Nephron (organoid): ENCODE results near the gene HINT2.

Source experiments
- H3K27ac Mint-ChIP-seq, 3 experiments: 2 replicates each; pipeline ENCODE4 v1.8.0; 2020; ENCODE audit warnings: mixed read lengths in 3 of 3, mild to moderate bottlenecking in 2 of 3, moderate library complexity in 1 of 3
- H3K27me3 Mint-ChIP-seq: 2 replicates; pipeline ENCODE4 v1.8.0; 2021; ENCODE audit warnings: low read depth, mild to moderate bottlenecking, moderate library complexity, mixed read lengths
- H3K36me3 Mint-ChIP-seq: 2 replicates; pipeline ENCODE4 v1.8.0; 2020; ENCODE audit warnings: low read depth, mixed read lengths
- H3K4me1 Mint-ChIP-seq: 2 replicates; pipeline ENCODE4 v1.8.0; 2020; ENCODE audit warnings: mixed read lengths
- H3K4me3 Mint-ChIP-seq, 3 experiments: 2 replicates each; pipeline ENCODE4 v1.8.0; 2020; ENCODE audit warnings: mild to moderate bottlenecking in 3 of 3, mixed read lengths in 3 of 3, moderate library complexity in 2 of 3
- H3K9me3 Mint-ChIP-seq: 2 replicates; pipeline ENCODE4 v1.8.0; 2020; ENCODE audit warnings: mixed read lengths
- TF ChIP-seq, protein P1 (sequence below), 3 experiments: fragments of 200-600 bp; sonication (generic); IDR thresholded peaks; one replicate each; pipeline ENCODE4 v1.5.0; 2021; ENCODE audit warnings: antibody characterized with exemption in 3 of 3; ENCODE audit not compliant: unreplicated experiment in 3 of 3

Gene HINT2

DNA sequence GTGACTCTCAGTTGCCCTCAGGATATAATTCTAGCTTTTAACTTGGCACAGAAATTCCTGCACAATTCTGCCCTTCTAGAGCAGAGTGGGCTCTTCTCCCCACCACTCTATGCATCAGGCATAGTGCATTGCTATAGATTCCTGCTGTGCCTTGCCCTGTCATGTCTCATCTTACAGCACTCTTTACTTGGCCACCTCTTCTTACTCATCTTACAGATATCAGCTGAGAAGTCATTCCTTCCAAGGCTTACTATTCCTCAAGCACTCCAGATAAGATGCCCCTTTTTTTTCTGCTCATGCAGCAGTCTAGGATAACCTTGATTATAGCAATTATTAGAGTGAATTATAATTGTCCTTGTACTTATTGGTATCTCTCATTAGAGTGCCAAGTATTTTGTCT is 8.1 kb upstream of the HINT2 start:
- Mint-ChIP-seq H3K4me3 (no peak overlapping the region), H3K9me3 (no peaks in the 10 kb centered on the region), H3K4me1 (peaks cover 6% of the 10 kb centered on the region), H3K27me3 (no peaks in the 10 kb centered on the region), H3K36me3 (no peaks in the 10 kb centered on the region), H3K27ac (no peak overlapping the region)
- TF ChIP-seq, protein P1, sequence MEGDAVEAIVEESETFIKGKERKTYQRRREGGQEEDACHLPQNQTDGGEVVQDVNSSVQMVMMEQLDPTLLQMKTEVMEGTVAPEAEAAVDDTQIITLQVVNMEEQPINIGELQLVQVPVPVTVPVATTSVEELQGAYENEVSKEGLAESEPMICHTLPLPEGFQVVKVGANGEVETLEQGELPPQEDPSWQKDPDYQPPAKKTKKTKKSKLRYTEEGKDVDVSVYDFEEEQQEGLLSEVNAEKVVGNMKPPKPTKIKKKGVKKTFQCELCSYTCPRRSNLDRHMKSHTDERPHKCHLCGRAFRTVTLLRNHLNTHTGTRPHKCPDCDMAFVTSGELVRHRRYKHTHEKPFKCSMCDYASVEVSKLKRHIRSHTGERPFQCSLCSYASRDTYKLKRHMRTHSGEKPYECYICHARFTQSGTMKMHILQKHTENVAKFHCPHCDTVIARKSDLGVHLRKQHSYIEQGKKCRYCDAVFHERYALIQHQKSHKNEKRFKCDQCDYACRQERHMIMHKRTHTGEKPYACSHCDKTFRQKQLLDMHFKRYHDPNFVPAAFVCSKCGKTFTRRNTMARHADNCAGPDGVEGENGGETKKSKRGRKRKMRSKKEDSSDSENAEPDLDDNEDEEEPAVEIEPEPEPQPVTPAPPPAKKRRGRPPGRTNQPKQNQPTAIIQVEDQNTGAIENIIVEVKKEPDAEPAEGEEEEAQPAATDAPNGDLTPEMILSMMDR (IDR thresholded peaks at IDR 0.05; ENCODE audit: unreplicated experiment in 3 of 3): no peak

DNA sequence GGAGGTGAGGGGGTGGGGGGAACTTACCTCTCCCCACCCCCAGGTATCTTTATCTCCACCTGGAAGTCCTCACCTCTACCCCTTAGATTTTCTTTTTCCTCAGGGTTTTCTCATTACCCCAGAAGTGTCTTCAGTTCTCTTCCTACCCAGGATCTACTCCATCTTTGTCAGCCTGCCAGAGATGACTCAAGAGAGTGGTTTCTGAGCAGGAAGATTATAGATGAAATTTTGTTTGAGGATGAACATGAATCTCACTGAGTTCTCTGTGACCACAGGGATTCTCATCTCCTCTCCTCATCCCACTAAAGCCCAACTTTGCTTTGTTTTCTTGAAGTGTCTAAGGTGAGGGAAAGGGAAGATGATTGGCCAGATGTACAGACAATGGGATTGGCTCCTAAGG is 5.2 kb upstream of the HINT2 start:
- no peaks in the 10 kb centered on the region for H3K27me3 Mint-ChIP-seq
- H3K36me3 Mint-ChIP-seq: no peaks in the 10 kb centered on the region
- no peak overlapping the region for H3K27ac Mint-ChIP-seq
- no peaks in the 10 kb centered on the region for H3K9me3 Mint-ChIP-seq
- no peak overlapping the region for H3K4me3 Mint-ChIP-seq
- TF ChIP-seq, protein P1 (IDR thresholded peaks at IDR 0.05; ENCODE audit: unreplicated experiment in 3 of 3): no peak
- H3K4me1 Mint-ChIP-seq: peaks cover 7% of the 10 kb centered on the region

DNA sequence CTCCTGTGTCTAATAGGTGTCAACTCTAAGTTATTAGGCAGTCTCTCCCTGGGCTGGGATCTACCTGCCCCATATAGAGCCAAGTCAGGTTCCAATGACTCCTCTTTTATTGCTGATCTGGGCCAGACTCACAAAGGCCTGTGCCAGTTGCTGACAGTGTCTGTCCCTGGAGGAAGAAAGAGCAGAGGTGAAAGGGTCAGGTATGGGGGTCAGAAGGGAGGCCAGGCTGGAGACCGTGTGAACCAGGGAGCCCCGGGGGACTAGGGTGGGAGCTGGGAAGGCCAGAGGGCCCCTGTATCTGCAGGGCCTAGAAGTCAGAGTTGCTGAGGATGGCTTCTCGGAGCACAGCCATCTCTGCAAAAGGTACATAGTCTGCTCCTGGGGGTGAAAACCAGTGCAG is 3.5 kb upstream of the HINT2 start:
- no peaks in the 10 kb centered on the region for H3K36me3 Mint-ChIP-seq
- H3K27me3 Mint-ChIP-seq: no peaks in the 10 kb centered on the region
- no peaks in the 10 kb centered on the region for H3K9me3 Mint-ChIP-seq
- peaks cover 20% of the 10 kb centered on the region for H3K4me1 Mint-ChIP-seq
- TF ChIP-seq, protein P1 (IDR thresholded peaks at IDR 0.05; ENCODE audit: unreplicated experiment in 3 of 3): no peak
- no peak overlapping the region for H3K27ac Mint-ChIP-seq
- H3K4me3 Mint-ChIP-seq: peak overlapping the region in 2 of 3 experiments; percentile 42 to 54

DNA sequence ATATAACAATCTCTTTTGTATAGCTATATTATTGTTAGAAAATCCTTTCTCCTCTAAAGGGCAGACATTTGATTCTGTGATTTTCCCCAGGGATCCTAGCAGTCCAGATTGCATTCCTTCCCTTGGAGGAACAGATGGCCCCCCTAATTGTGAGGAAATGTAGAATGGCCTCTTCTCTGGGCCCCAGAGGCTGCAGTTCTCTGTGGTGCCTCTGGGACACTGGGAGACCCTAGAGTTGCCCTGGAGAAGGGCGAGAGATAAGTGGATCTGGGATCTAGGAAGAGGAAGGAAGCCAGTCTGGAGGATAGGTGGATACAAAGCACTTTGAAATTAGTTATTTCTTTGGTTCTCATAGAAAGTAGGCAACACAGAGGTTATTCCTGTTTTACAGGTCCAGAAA is 1.9 kb upstream of the HINT2 start:
- H3K27ac Mint-ChIP-seq: no peak overlapping the region
- no peaks in the 10 kb centered on the region for H3K9me3 Mint-ChIP-seq
- H3K4me3 Mint-ChIP-seq: peak overlapping the region; percentile 70 to 94 (median 88)
- TF ChIP-seq, protein P1 (IDR thresholded peaks at IDR 0.05; ENCODE audit: unreplicated experiment in 3 of 3): no peak
- H3K36me3 Mint-ChIP-seq: no peaks in the 10 kb centered on the region
- peaks cover 34% of the 10 kb centered on the region for H3K4me1 Mint-ChIP-seq
- H3K27me3 Mint-ChIP-seq: no peaks in the 10 kb centered on the region

DNA sequence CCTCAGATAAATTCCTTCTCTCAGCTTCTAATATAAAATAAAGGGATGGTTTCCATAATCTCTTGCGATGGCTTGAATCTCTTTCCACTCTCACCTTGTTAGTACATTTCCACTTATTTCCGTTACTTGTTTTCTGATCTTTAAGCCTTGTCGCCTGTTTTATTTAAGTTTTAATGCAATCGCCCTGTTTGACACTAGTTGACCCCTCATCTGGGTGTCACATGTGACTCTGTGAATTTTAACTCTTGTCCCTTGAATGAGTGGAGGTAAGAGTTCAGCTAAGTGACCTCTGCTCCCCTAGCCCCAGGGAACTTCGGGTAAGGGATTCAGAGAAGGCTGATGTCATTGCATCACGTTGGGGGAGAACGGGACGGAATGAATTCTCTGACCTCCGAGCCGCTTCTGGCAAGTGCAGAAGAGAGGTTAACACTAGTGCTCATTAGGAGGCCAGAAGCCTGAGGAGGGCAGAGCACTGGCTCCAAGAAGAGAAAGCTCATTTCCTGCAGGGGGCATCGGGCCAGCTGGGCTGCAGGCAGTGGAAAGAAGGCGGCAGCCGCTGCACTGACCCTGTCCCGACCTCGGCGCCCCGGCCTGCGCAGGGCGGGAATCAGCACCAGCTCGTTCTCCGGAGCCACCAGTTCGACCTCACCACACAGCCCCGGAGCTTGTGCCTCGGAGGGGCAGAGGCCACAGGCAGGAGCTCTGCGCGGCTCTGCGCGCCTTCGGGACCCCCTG is 569 bp downstream of the HINT2 start:
- Mint-ChIP-seq H3K4me1 (peaks cover 36% of the 10 kb centered on the region), H3K27me3 (no peaks in the 10 kb centered on the region), H3K4me3 (peak overlapping the region; percentile 86 to 94 (median 92)), H3K9me3 (no peaks in the 10 kb centered on the region), H3K36me3 (no peaks in the 10 kb centered on the region), H3K27ac (peak overlapping the region; percentile 86 to 97 (median 89))
- TF ChIP-seq, protein P1 (IDR thresholded peaks at IDR 0.05; ENCODE audit: unreplicated experiment in 3 of 3): peak; percentile 18 to 50 (median 26)
